Measurements from ENCODE around the gene OSCAR. TPM values are rescaled to one million over a fixed set of nuclear protein-coding genes. Genes with fewer than 3 reads are reported as not detected.

Gene OSCAR
- total RNA-seq, 1 donor from 2014 or later, result 0.21 TPM

- Mint-ChIP-seq H3K4me3 (ENCODE audit: unreplicated experiment) (peak within 1 kb of the TSS; percentile 95), H3K27ac (ENCODE audit: unreplicated experiment) (peak within 1 kb of the TSS; percentile 85)
These were observed 37.3 kb upstream of the OSCAR start, which contains the start of gene CNOT3 for GRCh38 chr19:54137699-54138488. TSS of gene CNOT3 (plus strand) at chr19:54137762. CDS start at chr19:54142979, 5,217 bp downstream.

GRCh38 chr19:54136864-54137698, 36.5 kb upstream of the OSCAR start:
- peaks cover 27% of the 10 kb centered on the region for H3K4me1 Mint-ChIP-seq (ENCODE audit: unreplicated experiment)

More at GRCh38 chr19:54137699-54138488, 37.3 kb upstream of the OSCAR start, which contains the start of gene CNOT3:
- peak; percentile 40 for DNase-seq (ENCODE audit: low spot score)
- peaks cover 31% of the 10 kb centered on the region for H3K27me3 Mint-ChIP-seq (ENCODE audit: unreplicated experiment)
- peaks cover 34% of the 10 kb centered on the region for H3K36me3 Mint-ChIP-seq (ENCODE audit: low read depth, unreplicated experiment)
- no peak for TF ChIP-seq CTCF (IDR thresholded peaks at IDR 0.05; ENCODE audit: unreplicated experiment)
- no peaks in the 10 kb centered on the region for H3K9me3 Mint-ChIP-seq (ENCODE audit: unreplicated experiment)
- H3K4me1 Mint-ChIP-seq (ENCODE audit: unreplicated experiment), result peaks cover 27% of the 10 kb centered on the region

GRCh38 chr19:54136086-54136863, 35.7 kb upstream of the OSCAR start:
- no peak for DNase-seq (ENCODE audit: low spot score)
- peaks cover 31% of the 10 kb centered on the region for H3K27me3 Mint-ChIP-seq (ENCODE audit: unreplicated experiment)
- peaks cover 27% of the 10 kb centered on the region for H3K4me1 Mint-ChIP-seq (ENCODE audit: unreplicated experiment)
- peaks cover 22% of the 10 kb centered on the region for H3K36me3 Mint-ChIP-seq (ENCODE audit: low read depth, unreplicated experiment)
- TF ChIP-seq CTCF (IDR thresholded peaks at IDR 0.05; ENCODE audit: unreplicated experiment), result no peak
- peak overlapping the region; percentile 92 for H3K4me3 Mint-ChIP-seq (ENCODE audit: unreplicated experiment)
- H3K27ac Mint-ChIP-seq (ENCODE audit: unreplicated experiment), result peak overlapping the region; percentile 85
- no peaks in the 10 kb centered on the region for H3K9me3 Mint-ChIP-seq (ENCODE audit: unreplicated experiment)

More at GRCh38 chr19:54136864-54137698, 36.5 kb upstream of the OSCAR start:
- Mint-ChIP-seq H3K4me3 (ENCODE audit: unreplicated experiment) (peak overlapping the region; percentile 92), H3K27me3 (ENCODE audit: unreplicated experiment) (peaks cover 31% of the 10 kb centered on the region), H3K9me3 (ENCODE audit: unreplicated experiment) (no peaks in the 10 kb centered on the region), H3K27ac (ENCODE audit: unreplicated experiment) (peak overlapping the region; percentile 85), H3K36me3 (ENCODE audit: low read depth, unreplicated experiment) (peaks cover 26% of the 10 kb centered on the region)
- TF ChIP-seq CTCF (IDR thresholded peaks at IDR 0.05; ENCODE audit: unreplicated experiment), result no peak
- DNase-seq (ENCODE audit: low spot score), result peak; percentile 97

GRCh38 chr19:54133957-54134590, 33.5 kb upstream of the OSCAR start:
- Mint-ChIP-seq H3K36me3 (ENCODE audit: low read depth, unreplicated experiment) (peaks cover 14% of the 10 kb centered on the region), H3K9me3 (ENCODE audit: unreplicated experiment) (no peaks in the 10 kb centered on the region), H3K4me1 (ENCODE audit: unreplicated experiment) (peaks cover 20% of the 10 kb centered on the region), H3K27me3 (ENCODE audit: unreplicated experiment) (peaks cover 31% of the 10 kb centered on the region), H3K4me3 (ENCODE audit: unreplicated experiment) (peak overlapping the region; percentile 74), H3K27ac (ENCODE audit: unreplicated experiment) (peak overlapping the region; percentile 79)
- TF ChIP-seq CTCF (IDR thresholded peaks at IDR 0.05; ENCODE audit: unreplicated experiment), result no peak
- DNase-seq (ENCODE audit: low spot score), result no peak

Data from endothelial cell (in vitro differentiated cells).